ENCODE results near the gene SERPINA5. TPM values are rescaled to one million over a fixed set of nuclear protein-coding genes. Genes with fewer than 3 reads are reported as not detected.

The SERPINA5 gene
- total and polyA plus RNA-seq, 2 of the 13 experiments (the other 11 are each of a cell fraction or from before 2014, with no cell fraction given), result 449 to 498 TPM

DNA sequence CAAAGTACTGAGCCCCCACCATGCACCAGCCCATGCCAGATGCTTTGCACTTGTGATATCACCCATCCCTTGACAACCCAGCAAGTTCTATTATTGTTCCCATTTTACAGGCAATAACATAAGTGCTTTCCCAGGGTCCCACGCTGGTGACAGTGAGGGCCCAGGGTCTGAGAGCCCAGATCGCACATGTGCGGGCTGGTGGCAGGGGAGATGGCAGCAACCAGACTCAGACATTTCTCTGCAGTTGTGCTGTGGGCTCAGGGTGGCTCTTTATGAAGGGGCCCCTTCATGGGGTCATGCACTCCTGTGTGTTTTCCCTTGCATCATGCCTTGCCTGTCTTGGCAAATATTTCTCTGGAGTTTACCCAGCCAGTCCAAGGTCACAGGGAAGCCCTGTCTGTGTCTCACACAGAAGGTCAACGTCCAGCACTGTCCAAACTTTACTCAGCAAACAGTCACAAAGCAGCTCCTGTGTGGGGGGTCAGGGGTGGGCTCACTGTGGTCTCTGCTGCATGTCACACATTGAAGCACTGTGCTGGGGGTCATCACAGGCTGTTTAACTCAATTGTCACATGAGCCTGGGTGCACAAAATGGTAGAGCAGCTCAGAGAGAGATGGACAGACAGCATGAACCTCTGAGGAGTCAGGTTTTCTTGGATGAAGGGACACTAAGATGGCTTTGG is 12.7 kb downstream of the SERPINA5 start (continued):
- peak; percentile 98 for TF ChIP-seq CREM (IDR thresholded peaks at IDR 0.05)
- TF ChIP-seq CREM (CRISPR knock-in tag; IDR thresholded peaks at IDR 0.05), result no peak
- peak; percentile 96 for TF ChIP-seq JUND (CRISPR knock-in tag; IDR thresholded peaks at IDR 0.05)
- no peak for TF ChIP-seq BATF2 (CRISPR knock-in tag; IDR thresholded peaks at IDR 0.05)
- TF ChIP-seq, protein P1, sequence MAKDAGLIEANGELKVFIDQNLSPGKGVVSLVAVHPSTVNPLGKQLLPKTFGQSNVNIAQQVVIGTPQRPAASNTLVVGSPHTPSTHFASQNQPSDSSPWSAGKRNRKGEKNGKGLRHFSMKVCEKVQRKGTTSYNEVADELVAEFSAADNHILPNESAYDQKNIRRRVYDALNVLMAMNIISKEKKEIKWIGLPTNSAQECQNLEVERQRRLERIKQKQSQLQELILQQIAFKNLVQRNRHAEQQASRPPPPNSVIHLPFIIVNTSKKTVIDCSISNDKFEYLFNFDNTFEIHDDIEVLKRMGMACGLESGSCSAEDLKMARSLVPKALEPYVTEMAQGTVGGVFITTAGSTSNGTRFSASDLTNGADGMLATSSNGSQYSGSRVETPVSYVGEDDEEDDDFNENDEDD (CRISPR knock-in tag; IDR thresholded peaks at IDR 0.05; ENCODE audit: borderline replicate concordance), result peak; percentile 64; the same call in 1 of the 2 replicates
- TF ChIP-seq, protein P2, sequence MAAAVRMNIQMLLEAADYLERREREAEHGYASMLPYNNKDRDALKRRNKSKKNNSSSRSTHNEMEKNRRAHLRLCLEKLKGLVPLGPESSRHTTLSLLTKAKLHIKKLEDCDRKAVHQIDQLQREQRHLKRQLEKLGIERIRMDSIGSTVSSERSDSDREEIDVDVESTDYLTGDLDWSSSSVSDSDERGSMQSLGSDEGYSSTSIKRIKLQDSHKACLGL (CRISPR knock-in tag; IDR thresholded peaks at IDR 0.05), result no peak
- TF ChIP-seq, protein P3, sequence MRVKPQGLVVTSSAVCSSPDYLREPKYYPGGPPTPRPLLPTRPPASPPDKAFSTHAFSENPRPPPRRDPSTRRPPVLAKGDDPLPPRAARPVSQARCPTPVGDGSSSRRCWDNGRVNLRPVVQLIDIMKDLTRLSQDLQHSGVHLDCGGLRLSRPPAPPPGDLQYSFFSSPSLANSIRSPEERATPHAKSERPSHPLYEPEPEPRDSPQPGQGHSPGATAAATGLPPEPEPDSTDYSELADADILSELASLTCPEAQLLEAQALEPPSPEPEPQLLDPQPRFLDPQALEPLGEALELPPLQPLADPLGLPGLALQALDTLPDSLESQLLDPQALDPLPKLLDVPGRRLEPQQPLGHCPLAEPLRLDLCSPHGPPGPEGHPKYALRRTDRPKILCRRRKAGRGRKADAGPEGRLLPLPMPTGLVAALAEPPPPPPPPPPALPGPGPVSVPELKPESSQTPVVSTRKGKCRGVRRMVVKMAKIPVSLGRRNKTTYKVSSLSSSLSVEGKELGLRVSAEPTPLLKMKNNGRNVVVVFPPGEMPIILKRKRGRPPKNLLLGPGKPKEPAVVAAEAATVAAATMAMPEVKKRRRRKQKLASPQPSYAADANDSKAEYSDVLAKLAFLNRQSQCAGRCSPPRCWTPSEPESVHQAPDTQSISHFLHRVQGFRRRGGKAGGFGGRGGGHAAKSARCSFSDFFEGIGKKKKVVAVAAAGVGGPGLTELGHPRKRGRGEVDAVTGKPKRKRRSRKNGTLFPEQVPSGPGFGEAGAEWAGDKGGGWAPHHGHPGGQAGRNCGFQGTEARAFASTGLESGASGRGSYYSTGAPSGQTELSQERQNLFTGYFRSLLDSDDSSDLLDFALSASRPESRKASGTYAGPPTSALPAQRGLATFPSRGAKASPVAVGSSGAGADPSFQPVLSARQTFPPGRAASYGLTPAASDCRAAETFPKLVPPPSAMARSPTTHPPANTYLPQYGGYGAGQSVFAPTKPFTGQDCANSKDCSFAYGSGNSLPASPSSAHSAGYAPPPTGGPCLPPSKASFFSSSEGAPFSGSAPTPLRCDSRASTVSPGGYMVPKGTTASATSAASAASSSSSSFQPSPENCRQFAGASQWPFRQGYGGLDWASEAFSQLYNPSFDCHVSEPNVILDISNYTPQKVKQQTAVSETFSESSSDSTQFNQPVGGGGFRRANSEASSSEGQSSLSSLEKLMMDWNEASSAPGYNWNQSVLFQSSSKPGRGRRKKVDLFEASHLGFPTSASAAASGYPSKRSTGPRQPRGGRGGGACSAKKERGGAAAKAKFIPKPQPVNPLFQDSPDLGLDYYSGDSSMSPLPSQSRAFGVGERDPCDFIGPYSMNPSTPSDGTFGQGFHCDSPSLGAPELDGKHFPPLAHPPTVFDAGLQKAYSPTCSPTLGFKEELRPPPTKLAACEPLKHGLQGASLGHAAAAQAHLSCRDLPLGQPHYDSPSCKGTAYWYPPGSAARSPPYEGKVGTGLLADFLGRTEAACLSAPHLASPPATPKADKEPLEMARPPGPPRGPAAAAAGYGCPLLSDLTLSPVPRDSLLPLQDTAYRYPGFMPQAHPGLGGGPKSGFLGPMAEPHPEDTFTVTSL (CRISPR knock-in tag; IDR thresholded peaks at IDR 0.05; ENCODE audit: borderline replicate concordance), result peak; percentile 98
- 0 out of 2 replicates have a peak, but pooled peaks have one; percentile 56 for TF ChIP-seq THAP7 (CRISPR knock-in tag; IDR thresholded peaks at IDR 0.05)
- TF ChIP-seq NR2F1 (CRISPR knock-in tag; IDR thresholded peaks at IDR 0.05), result peak; percentile 98 to 100
- no peak for TF ChIP-seq GPBP1L1 (CRISPR knock-in tag; IDR thresholded peaks at IDR 0.05)
- no peak for TF ChIP-seq NFE2 (CRISPR knock-in tag; IDR thresholded peaks at IDR 0.05)
- no peak; the same call in 1 of the 2 replicates for TF ChIP-seq HES4 (CRISPR knock-in tag; IDR thresholded peaks at IDR 0.05; ENCODE audit: borderline replicate concordance)
- TF ChIP-seq ZNF20 (CRISPR knock-in tag; IDR thresholded peaks at IDR 0.05), result no peak
- no peak for TF ChIP-seq KDM5A (IDR thresholded peaks at IDR 0.05; ENCODE audit: borderline replicate concordance, low read length)
- TF ChIP-seq HMGXB4 (CRISPR knock-in tag; IDR thresholded peaks at IDR 0.05; ENCODE audit: borderline replicate concordance in 1 of 2, low read depth in 1 of 2), result peak; percentile 78 to 82; a peak in 3 of 4 replicates
